T-cell (primary cell): ENCODE results near the gene STIP1. TPM values are rescaled to one million over a fixed set of nuclear protein-coding genes. Genes with fewer than 3 reads are reported as not detected.

Source experiments
- ATAC-seq, 4 experiments: fragments of 200-7000 bp in 3 of 4; fragments of 150-1000 bp in 1 of 4; cut with Tn5 transposase; replicated peaks in 1 of 4; 1 replicate in 3 of 4; 2 replicates in 1 of 4; pipeline ENCODE4 v1.10.0; 2021; ENCODE audit warnings: moderate library complexity in 3 of 4, mild to moderate bottlenecking in 2 of 4, moderate number of reproducible peaks in 1 of 4
- CTCF ChIA-PET, 2 donors: fragments of 300-600 bp; sonication (Branson Sonifier 250); formaldehyde crosslinking; loops; one replicate each; lab custom pipeline; 2022; ENCODE audit warnings: antibody characterized with exemption in 2 of 2; lab: Charles Lee
- POLR2A ChIA-PET, 2 donors: fragments of 300-600 bp; sonication (Branson Sonifier 250); formaldehyde crosslinking; loops; one replicate each; lab custom pipeline; 2022; ENCODE audit warnings: antibody characterized with exemption in 2 of 2; lab: Charles Lee
- DNase-seq, 35 experiments: peaks; one replicate each; pipeline versions ENCODE4 v3.0.0 to v3.0.0-alpha.2; 2013 to 2023
- H3K27ac ChIP-seq: one replicate; pipeline ENCODE4 v1.5.1; 2013; ENCODE audit warnings: low read length
- H3K27me3 ChIP-seq, 2 experiments: replicated peaks in 1 of 2; 1 replicate in 1 of 2; 2 replicates in 1 of 2; pipeline versions ENCODE4 v1.6.1 to v1.7.0; 2013; ENCODE audit warnings: low read length in 1 of 2, mixed read lengths in 1 of 2; ENCODE audit not compliant: control insufficient read depth in 2 of 2, insufficient read depth in 2 of 2; ENCODE audit errors: extremely low read depth in 1 of 2
- H3K36me3 ChIP-seq, 2 donors: 1 replicate in 1 of 2; 2 replicates in 1 of 2; pipeline versions ENCODE4 v1.6.1 to v1.7.0; 2013; ENCODE audit warnings: low read length in 1 of 2; ENCODE audit not compliant: control insufficient read depth in 2 of 2, insufficient read depth in 1 of 2; ENCODE audit errors: extremely low read depth in 1 of 2
- H3K4me1 ChIP-seq, 2 experiments: 1 replicate in 1 of 2; 2 replicates in 1 of 2; pipeline versions ENCODE4 v1.6.1 to v1.7.0; 2013; ENCODE audit warnings: low read length in 2 of 2, mixed read lengths in 1 of 2; ENCODE audit not compliant: insufficient read depth in 2 of 2, control insufficient read depth in 1 of 2; ENCODE audit errors: extremely low read depth in 1 of 2
- H3K4me3 ChIP-seq, 2 donors: 1 replicate in 1 of 2; 2 replicates in 1 of 2; pipeline versions ENCODE4 v1.5.1 to v1.7.0; 2013; ENCODE audit warnings: mild to moderate bottlenecking in 2 of 2, low read length in 1 of 2, moderate library complexity in 1 of 2; ENCODE audit not compliant: control insufficient read depth in 1 of 2; ENCODE audit errors: extremely low read depth in 1 of 2
- H3K9me3 ChIP-seq: 2 replicates; pipeline ENCODE4 v1.7.0; 2013
- H3K27ac Mint-ChIP-seq, 2 donors: one replicate each; pipeline ENCODE4 v1.8.0; 2020 to 2021; ENCODE audit warnings: mild to moderate bottlenecking in 2 of 2, mixed read lengths in 2 of 2
- H3K27me3 Mint-ChIP-seq, 2 donors: one replicate each; pipeline ENCODE4 v1.8.0; 2021 to 2022; ENCODE audit warnings: mixed read lengths in 2 of 2
- H3K36me3 Mint-ChIP-seq: one replicate; pipeline ENCODE4 v1.8.0; 2021; ENCODE audit warnings: mixed read lengths
- H3K4me1 Mint-ChIP-seq, 3 donors: one replicate each; pipeline ENCODE4 v1.8.0; 2020 to 2022; ENCODE audit warnings: mixed read lengths in 3 of 3, mild to moderate bottlenecking in 1 of 3
- H3K4me3 Mint-ChIP-seq, 3 donors: one replicate each; pipeline ENCODE4 v1.8.0; 2020 to 2022; ENCODE audit warnings: mild to moderate bottlenecking in 3 of 3, mixed read lengths in 3 of 3, moderate library complexity in 3 of 3
- H3K9me3 Mint-ChIP-seq, 3 donors: one replicate each; pipeline ENCODE4 v1.8.0; 2020 to 2022; ENCODE audit warnings: mixed read lengths in 3 of 3
- WGBS: methylation state at CpG from one replicate; pipeline ENCODE4 v1.1.5; 2013; ENCODE audit warnings: missing lambda C conversion rate; ENCODE audit not compliant: insufficient coverage; 5-methylcytosine and 5-hydroxymethylcytosine counted together
- total RNA-seq, 35 experiments: library from RNA in 6 of 35; stranded (reverse) in 6 of 35; fragments of 120-200 nt in 1 of 35; gene quantifications; one replicate each; pipeline versions ENCODE4 v1.2.1 to v1.2.4 and lab custom pipeline; 2013 to 2026

STIP1 gene
- total RNA-seq, 5 donors from 2014 or later (not counting 1 experiment from before 2014, with no cell fraction given), result 61.1 to 133 (median 107) TPM

DNA sequence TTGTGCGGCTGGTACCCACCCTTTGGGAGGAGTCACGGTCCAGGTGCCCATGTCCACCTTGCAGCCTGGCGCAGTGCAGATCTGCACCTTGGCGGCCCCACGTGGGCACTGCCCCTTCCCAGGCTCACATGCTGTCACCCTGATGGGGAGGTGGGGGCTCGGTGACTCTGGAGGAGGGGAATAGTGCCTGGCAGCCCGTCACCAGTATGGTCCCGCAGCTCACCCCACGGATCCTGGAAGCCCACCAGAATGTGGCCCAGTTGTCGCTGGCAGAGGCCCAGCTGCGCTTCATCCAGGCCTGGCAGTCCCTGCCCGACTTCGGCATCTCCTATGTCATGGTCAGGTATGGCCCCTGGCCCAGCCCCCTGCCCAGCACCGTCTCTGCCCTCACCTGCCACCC is 34.8 kb downstream of the STIP1 start:
- Histone ChIP-seq H3K27me3 (no peaks in the 10 kb centered on the region), H3K27ac (no peak overlapping the region), H3K4me3 (no peak overlapping the region), H3K4me1 (peaks cover 0 to 33% of the 10 kb centered on the region in 2 experiments), H3K36me3 (peaks cover 13 to 58% of the 10 kb centered on the region in 2 donors), H3K9me3 (no peaks in the 10 kb centered on the region)
- no peak overlapping the region for H3K4me3 Mint-ChIP-seq
- H3K4me1 Mint-ChIP-seq, result peaks cover 7 to 19% (median 9%) of the 10 kb centered on the region in 3 donors
- DNase-seq (no peak), ATAC-seq (no peak)
- no peak overlapping the region for H3K27ac Mint-ChIP-seq
- peaks cover 9% of the 10 kb centered on the region for H3K36me3 Mint-ChIP-seq
- H3K27me3 Mint-ChIP-seq, result no peaks in the 10 kb centered on the region
- 96% methylated on average over 13 of the region's 14 CpGs for WGBS
- no peaks in the 10 kb centered on the region for H3K9me3 Mint-ChIP-seq
- ChIA-PET CTCF (no interaction called here), POLR2A (interaction anchor here in 1 of 2 donors (0.6 kb wide), 1 partner anchor 62 kb away, joined by 3 read pairs; no protein-coding TSS in a partner anchor)

DNA sequence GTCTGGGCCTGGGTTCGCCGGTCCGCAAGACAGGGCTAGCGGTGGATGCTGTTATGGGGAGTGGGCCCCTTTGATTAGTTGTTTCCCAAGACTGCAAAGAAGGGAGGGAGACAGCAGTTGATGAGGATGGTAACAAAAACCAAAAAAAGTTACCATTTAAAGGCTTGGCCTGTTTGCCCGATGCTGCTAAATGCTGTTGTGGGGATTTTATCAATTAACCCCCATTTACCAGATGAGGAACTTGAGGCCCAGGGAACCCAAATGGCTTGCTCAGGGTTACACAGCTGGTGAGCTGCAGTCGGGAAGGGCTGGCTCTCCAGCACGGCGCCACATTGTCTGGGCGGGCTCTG is 36.7 kb downstream of the STIP1 start:
- no peaks in the 10 kb centered on the region for H3K9me3 Mint-ChIP-seq
- H3K27ac Mint-ChIP-seq, result peak overlapping the region in 1 of 2 donors; percentile 34
- peaks cover 9% of the 10 kb centered on the region for H3K36me3 Mint-ChIP-seq
- Histone ChIP-seq H3K36me3 (peaks cover 13 to 49% of the 10 kb centered on the region in 2 donors), H3K4me1 (peaks cover 7 to 47% of the 10 kb centered on the region in 2 experiments), H3K9me3 (no peaks in the 10 kb centered on the region), H3K4me3 (no peak overlapping the region), H3K27me3 (no peaks in the 10 kb centered on the region), H3K27ac (no peak overlapping the region)
- H3K27me3 Mint-ChIP-seq, result no peaks in the 10 kb centered on the region
- ChIA-PET CTCF (interaction anchor here in 1 of 2 donors (1.0 kb wide), 1 partner anchor 16 kb away, joined by 3 read pairs; the partner anchor contains the start of gene FERMT3), POLR2A (no interaction called here)
- peaks cover 16 to 27% (median 18%) of the 10 kb centered on the region in 3 donors for H3K4me1 Mint-ChIP-seq
- DNase-seq, result no peak
- ATAC-seq, result no peak
- H3K4me3 Mint-ChIP-seq, result no peak overlapping the region
- WGBS, result 90% methylated on average over 7 of the region's 9 CpGs

DNA sequence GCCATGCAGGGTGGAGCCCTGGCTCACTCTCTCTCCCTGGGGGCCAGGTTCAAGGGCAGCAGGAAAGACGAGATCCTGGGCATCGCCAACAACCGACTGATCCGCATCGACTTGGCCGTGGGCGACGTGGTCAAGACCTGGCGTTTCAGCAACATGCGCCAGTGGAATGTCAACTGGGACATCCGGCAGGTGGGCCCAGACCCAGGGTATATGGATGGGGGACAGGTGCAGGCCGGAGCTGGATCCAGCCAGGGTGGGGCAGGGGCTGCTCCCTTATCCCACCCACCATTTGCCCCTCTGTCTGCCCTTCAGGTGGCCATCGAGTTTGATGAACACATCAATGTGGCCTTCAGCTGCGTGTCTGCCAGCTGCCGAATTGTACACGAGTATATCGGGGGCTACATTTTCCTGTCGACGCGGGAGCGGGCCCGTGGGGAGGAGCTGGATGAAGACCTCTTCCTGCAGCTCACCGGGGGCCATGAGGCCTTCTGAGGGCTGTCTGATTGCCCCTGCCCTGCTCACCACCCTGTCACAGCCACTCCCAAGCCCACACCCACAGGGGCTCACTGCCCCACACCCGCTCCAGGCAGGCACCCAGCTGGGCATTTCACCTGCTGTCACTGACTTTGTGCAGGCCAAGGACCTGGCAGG is 37.2 kb downstream of the STIP1 start:
- ChIA-PET CTCF (interaction anchor here (0.7 to 1.0 kb wide), 3 partner anchors 16 to 25 kb away, joined by 3 read pairs; partner anchors contain the start of gene FERMT3 (in 2 of the 2)), POLR2A (interaction anchor here (0.5 to 0.6 kb wide), 4 partner anchors 12 to 102 kb away, joined by 3 to 6 read pairs (median 4); no protein-coding TSS in a partner anchor)
- H3K4me1 Mint-ChIP-seq, result peaks cover 21 to 32% (median 22%) of the 10 kb centered on the region in 3 donors
- no peak for DNase-seq
- peaks cover 13 to 48% of the 10 kb centered on the region in 2 donors for H3K36me3 ChIP-seq
- WGBS, result 91% methylated on average over 11 of the region's 24 CpGs
- no peaks in the 10 kb centered on the region for H3K9me3 Mint-ChIP-seq
- peaks cover 9% of the 10 kb centered on the region for H3K36me3 Mint-ChIP-seq
- H3K4me3 ChIP-seq, result no peak overlapping the region
- peak overlapping the region in 1 of 2 donors; percentile 34 for H3K27ac Mint-ChIP-seq
- no peak overlapping the region for H3K27ac ChIP-seq
- H3K4me3 Mint-ChIP-seq, result no peak overlapping the region
- no peaks in the 10 kb centered on the region for H3K27me3 Mint-ChIP-seq
- ATAC-seq, result no peak
- H3K4me1 ChIP-seq, result peaks cover 8 to 50% of the 10 kb centered on the region in 2 experiments
- no peaks in the 10 kb centered on the region for H3K27me3 ChIP-seq
- H3K9me3 ChIP-seq, result no peaks in the 10 kb centered on the region

DNA sequence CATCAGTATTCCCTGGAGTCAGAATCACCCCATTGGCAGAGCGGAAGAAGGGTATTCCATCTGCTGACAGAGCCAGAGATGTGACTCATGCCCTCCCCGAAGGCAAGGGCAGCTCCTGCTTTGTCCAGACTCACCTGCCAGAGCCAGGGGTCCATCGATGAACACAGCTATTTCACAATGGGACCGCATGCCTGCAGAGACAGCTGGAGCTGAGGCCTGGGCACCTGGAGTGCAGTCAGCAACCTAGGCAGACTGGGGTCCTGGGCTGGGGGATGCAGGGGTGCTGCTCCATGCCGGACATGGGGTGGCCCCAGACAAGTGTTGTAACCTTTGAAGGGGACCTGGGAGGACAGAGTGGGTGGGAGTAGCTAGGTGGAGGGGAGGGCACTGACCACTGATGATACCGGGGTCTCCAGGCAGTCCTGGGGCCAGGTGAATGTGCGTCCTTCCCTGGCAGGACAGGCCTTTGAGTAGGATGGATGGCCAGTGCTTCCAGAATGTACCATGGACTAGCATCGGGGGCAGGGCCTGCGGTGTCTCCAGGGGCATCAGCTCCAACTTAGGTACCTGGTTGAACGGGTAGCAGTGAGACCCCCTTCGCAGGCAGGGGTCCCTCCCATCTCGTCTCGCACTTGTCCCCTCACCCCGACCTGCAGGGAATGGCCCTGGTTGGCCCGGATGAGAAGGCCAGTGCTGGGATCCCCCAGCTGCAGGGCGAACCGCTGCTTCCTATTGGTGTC is 38.4 kb downstream of the STIP1 start:
- Mint-ChIP-seq H3K9me3 (no peaks in the 10 kb centered on the region), H3K4me1 (peaks cover 25 to 36% (median 29%) of the 10 kb centered on the region in 3 donors), H3K36me3 (peaks cover 5% of the 10 kb centered on the region), H3K27me3 (no peaks in the 10 kb centered on the region), H3K4me3 (peak overlapping the region; percentile 80 to 92 (median 86)), H3K27ac (peak overlapping the region; percentile 23 to 66)
- H3K36me3 ChIP-seq, result peaks cover 14 to 36% of the 10 kb centered on the region in 2 donors
- no peaks in the 10 kb centered on the region for H3K27me3 ChIP-seq
- DNase-seq, result no peak
- ChIA-PET CTCF (interaction anchor here in 1 of 2 donors (1.0 kb wide), 1 partner anchor 18 kb away, joined by 3 read pairs; the partner anchor contains the start of gene FERMT3), POLR2A (interaction anchor here in 1 of 2 donors (0.5 kb wide), 1 partner anchor 11 kb away, joined by 3 read pairs; no protein-coding TSS in a partner anchor)
- no peak overlapping the region for H3K27ac ChIP-seq
- H3K4me3 ChIP-seq, result no peak overlapping the region
- no peaks in the 10 kb centered on the region for H3K9me3 ChIP-seq
- ATAC-seq, result no peak
- H3K4me1 ChIP-seq, result peaks cover 10 to 56% of the 10 kb centered on the region in 2 experiments
- WGBS, result 96% methylated on average over 14 of the region's 17 CpGs

DNA sequence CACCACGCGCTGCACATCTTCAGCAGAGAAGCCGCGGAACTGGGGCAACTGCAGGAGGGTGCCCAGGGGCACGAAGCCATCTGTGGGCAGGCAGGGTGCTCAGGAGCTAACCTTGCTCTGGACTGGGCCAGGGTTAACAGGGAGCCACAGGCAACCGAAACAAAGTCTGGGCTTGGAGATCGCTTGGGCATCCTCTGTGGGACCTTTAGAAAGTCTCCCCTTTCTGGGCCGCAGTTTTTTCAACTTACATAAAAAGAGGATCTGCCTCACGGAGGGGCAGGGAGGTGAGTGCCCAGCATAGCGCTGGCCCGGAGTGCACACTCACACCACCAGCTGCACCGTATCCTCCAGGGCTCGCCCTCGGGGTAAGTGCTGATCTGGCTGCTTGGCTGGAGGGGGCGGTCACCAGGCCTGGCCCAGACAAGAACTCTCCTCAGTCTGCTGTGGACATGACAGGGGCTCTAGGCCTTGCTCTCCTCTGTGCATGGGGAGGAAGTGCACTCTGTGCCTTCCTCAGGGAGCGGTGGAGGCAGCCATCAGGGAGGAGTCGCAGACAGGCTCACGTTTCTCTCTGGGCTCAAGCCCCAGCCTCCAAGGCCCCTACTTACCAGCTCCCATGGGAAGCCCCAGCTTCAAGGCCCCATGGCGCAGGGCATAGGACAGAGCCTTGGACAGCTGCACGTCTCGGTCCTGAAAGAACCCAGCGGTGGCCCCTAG is 39.1 kb downstream of the STIP1 start:
- Histone ChIP-seq H3K36me3 (peaks cover 16 to 29% of the 10 kb centered on the region in 2 donors), H3K4me1 (peaks cover 15 to 57% of the 10 kb centered on the region in 2 experiments), H3K27me3 (no peaks in the 10 kb centered on the region), H3K4me3 (peak overlapping the region; percentile 78 to 96), H3K27ac (peak overlapping the region; percentile 68), H3K9me3 (no peaks in the 10 kb centered on the region)
- POLR2A ChIA-PET, result no interaction called here
- H3K27me3 Mint-ChIP-seq, result no peaks in the 10 kb centered on the region
- peaks cover 4% of the 10 kb centered on the region for H3K36me3 Mint-ChIP-seq
- WGBS, result 75% methylated on average over 15 of the region's 22 CpGs
- ATAC-seq, result no peak
- DNase-seq, result no peak
- H3K27ac Mint-ChIP-seq, result peak overlapping the region; percentile 74 to 84
- CTCF ChIA-PET, result interaction anchor here in 1 of 2 donors (1.0 kb wide), 1 partner anchor 17 kb away, joined by 3 read pairs; no protein-coding TSS in a partner anchor
- H3K9me3 Mint-ChIP-seq, result no peaks in the 10 kb centered on the region
- H3K4me3 Mint-ChIP-seq, result peak overlapping the region; percentile 80 to 92 (median 86)
- H3K4me1 Mint-ChIP-seq, result peaks cover 32 to 42% (median 36%) of the 10 kb centered on the region in 3 donors
